NCI-H526 (cell line): ENCODE measurements around the gene NRGN.
"Not testable (repeated sequence)": the region's sequence is repeated elsewhere in the genome, so short reads cannot be mapped to it uniquely, and the experiment has no call there.

ENCODE experiments used
- DNase-seq, 2 experiments: peaks; one replicate each; lab custom pipeline; 2025; lab: John Stamatoyannopoulos, UW

NRGN gene

DNA sequence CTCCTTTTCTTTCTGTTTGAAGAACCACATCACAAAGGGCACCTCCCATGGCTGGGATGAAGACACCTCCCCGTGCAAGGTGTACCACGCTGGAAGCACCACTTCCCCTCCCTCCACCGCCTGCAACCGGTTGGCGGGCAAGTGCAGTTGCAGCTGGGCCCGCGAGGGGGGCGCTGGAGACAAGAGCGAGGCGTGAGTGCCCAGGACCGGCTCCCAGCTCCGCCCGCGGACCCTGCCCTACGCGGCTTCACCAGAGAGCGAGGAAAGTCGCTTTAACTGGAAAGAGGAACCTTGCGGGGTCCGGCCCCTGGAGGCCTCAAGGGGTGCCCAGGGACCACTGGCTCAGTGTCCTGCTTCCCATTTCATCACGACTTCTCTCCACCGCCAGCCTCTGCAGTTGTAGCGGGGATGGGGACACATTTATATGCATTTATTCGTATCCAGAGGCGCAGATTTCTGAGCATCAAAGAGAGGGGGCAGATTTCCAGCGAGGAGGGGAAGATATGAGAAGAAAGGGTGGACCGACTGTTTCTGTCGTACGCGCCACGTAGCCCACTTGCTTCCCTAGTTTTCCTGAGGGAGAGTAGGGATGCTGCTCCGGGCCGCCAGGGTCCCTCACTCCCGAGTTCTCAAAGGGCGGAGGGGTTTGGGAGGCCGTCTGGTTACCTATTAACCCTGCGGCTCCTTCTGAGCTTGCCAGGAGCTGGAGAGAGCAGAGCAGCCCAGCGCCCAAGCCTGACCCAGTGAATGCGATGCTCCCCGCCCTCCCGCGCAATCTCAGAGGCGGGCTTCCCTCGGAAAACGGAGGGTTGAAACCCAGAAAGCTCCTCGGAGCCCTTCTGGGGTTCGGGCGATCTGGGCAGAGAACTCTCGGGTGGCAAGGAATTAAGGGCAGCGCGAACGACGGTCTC, 18.9 kb downstream of the NRGN start:
- peak; percentile 94 to 99 for DNase-seq

DNA sequence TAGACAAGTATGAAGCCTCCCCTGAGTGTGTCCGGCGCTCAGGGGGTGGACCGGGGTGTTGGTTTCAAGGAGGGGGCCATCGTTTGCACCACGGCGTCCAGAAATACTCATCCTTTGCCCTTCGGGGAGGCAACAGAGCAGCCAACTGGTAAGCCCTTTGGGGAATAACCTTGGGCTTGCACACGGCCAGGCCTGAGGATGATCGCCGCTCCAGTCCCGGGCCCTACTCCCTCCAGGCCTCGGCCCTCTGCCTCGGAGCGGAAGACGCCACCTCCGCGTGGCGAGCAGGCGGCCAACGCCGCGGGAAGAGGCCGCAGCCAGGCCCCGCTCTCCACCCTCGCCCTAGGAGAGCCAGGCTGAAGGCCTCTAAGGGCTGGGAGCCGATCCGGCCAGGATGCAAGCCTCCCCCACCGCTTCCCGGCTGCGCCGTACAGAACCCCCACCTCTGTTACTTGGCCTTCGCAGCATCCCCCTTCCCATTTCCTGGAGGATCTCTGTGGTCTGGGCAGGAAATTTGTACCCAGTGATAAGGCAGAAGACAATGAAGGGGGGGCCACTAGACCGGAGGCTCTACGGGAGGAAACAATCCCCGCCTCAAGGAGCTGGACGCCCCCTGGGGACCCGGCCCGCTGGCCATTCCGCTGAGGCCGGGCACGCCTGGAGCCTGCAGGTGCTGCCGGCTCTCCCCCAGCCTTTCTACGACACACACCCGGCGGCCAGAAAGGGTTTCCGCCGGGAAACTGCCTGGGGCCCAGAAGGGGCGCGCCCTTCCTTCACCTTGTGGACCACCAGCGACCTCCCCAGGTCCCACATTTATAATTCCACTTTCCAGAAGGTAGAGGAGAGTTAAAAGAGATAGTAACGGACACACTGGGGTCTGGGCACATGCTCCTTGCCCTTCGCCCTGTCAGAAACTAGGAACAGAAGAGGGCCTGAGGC, 19.8 kb downstream of the NRGN start:
- no peak for DNase-seq

DNA sequence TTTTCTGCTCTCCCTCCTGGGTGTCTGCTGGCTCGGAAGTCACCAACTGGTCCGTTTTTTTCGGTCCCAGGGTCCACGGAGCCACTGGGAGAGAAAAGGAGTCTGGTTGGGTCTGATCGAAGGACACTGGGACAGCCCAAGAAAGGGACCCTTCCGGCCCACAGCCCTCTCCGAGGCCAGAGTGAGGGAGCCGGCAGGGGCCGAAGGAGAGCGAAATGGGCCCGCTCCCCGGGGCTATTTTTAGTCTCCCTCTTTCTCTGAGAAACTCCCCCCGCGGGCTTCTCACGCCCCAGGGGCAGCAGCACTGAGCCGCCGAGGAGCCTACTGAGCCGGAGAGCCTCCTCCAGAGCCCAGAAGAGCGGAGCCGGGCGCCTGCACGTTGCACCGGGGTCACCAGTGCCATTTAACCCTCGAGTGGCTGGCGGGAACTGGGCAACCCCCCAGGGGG, 20.5 kb downstream of the NRGN start:
- DNase-seq = no peak

DNA sequence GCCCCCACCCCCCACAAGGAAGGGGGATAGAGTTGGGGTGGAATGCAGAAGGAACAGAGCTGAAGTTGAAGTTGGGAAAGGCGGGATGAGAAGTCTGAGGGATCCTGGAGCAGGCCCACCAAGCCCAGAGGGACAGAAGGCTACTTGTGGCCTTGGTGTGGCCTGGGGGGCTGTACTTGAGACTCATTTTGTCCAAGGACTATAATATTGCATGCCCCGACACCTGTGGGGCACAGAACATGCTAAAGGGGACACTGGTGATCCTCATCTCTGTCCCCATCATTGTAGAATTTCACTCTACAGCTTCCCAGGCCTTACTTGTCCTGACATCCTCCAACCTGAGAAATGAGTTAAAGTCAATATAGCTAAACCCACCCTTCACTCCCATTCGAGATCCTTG, 21.1 kb downstream of the NRGN start:
- no peak for DNase-seq

- DNase-seq = no peak
Observed at GRCh38 chr11:124761301-124762104, 21.8 kb downstream of the NRGN start.

DNA sequence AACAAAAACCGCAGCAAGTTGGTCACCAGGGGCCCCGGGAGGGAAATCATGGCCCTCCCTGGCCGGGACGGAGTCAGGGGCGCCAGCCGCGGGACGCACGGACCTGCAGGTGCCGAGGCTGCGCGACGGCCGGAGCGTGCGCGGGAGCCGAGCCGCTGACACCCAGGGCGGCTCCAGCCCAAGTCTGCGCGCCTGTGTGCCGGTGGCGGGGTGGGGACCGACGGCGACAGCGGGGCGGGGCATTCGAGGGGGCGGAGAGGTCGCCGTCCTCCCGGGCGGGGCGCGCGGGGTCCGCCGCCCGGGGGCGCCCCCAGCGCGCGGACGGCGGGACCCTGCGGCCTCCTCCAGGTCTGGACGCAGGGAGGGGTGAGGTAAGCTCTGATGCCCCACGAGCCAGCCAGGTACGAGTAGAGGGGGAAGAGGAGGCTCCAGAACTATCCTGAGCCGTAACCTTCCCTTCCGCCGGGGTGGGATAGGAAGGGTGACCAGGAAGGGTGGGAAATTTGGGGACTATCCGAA, 22.4 kb downstream of the NRGN start, which contains the start of gene ESAM:
ESAM (minus strand) TSS at position 186 of the 519 bp plus-strand sequence; CDS start at position 50, 136 bp downstream.
- DNase-seq = peak in 1 of 2 experiments; percentile 88

GRCh38 chr11:124762624-124763155, 22.9 kb downstream of the NRGN start:
- peak in 1 of 2 experiments; percentile 85 for DNase-seq

GRCh38 chr11:124763156-124763947, 23.6 kb downstream of the NRGN start:
- DNase-seq = peak; percentile 84 to 96

DNA sequence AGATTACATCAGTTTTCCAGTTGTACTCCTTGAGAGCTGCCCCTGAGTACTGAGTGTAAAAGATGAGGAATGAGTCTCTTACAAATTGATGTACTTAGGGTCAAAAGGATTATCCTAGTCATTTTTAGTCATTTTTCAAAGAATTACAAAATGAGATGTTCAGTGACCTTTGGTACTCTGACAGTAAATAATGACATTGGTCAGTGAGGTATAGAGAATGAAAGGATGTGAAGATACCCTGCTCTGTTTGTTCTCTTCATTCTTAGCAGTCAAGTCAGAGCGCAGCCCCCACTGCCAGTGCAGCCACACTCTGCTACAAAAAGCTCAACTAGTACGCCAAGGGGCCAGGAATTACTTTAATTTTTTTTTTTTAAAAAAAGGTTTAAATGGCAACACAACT, 26.4 kb downstream of the NRGN start:
- DNase-seq = no peak

DNA sequence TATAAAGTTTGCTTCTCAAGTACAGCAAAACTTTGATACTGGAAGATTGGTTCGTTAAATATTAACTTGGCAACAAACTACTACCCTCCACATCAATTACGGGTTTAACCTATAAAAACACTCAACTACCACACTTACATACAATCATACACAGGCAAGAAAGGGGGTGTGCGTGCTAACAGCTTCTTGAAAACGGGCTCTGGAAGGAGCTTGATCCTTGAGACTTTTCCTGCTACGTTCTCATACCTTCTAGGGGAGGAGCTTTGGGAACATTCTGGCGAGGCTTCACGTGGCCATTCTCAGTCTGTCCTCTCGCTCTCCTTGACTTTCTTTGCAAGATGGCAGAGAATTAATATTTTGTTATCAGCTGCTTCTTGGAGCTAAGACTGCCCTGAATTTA, 29.2 kb downstream of the NRGN start:
- no peak for DNase-seq

DNA sequence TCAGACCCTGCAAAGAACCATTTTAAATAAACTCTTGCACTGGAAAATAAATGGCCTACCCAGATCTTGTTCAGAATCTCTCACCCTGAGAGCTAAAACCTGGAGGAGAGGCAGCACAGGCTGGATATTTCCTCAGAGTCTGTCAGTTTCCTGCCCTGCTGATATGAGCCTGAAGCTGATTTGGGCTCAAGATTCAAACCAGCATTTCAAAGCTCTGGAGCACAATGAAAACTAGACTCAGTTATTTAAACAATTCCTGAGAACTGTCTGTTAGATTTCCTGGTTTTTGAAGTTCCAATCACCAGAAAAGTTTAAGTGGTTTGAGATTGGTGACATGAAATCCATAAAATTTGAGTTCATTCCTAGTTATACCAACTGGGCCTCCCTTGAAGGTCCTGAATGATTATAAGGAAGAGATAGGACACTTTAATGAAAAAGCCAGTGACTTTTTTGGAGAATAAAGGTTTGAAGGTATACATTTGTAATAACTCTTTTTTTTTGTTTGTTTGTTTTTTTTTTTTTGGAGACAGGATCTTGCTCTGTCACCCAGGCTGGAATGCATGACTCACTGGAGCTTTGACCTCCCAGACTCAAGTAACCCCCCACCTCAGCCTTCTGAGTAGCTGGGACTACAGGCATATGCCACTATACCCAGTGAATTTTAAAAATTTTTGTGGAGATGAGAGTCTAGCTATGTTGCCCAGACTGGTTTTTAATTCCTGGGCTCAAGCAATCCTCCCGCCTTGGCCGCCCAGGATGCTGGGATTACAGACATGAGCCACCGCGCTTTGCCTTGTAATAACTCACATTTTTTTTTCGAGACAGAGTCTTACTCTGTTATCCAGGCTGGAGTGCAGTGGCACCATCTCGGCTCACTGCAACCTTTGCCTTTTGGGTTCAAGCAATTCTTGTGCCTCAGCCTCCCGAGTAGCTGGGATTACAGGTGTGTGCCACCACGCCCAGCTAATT, 30.3 kb downstream of the NRGN start:
- no peak for DNase-seq

GRCh38 chr11:124770959-124771358, 31.2 kb downstream of the NRGN start:
- not testable (repeated sequence) for DNase-seq

- no peak for DNase-seq
Observed at GRCh38 chr11:124776865-124777645, 37.3 kb downstream of the NRGN start.

DNA sequence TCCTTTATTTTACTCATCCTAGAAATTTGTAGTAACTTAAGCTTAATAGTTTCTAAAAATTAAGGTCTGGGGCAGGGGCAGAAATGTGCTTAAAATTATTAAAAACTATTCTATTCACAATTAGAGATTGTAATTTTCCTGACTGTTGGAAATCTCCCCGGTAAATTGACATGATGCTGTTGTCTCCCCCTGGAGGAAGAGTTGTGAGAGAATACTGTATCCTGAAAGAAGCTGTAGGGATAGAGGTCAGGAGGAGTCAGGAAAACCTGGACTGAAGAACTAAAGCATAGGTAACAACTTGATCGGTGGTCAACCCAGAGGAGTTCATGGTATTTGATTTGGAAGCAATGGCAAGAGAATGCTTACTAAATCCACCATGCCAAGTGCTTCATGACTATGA, 38.5 kb downstream of the NRGN start:
- DNase-seq = peak in 1 of 2 experiments; percentile 38

- no peak for DNase-seq
Observed at GRCh38 chr11:124779568-124779967, 39.8 kb downstream of the NRGN start.

DNA sequence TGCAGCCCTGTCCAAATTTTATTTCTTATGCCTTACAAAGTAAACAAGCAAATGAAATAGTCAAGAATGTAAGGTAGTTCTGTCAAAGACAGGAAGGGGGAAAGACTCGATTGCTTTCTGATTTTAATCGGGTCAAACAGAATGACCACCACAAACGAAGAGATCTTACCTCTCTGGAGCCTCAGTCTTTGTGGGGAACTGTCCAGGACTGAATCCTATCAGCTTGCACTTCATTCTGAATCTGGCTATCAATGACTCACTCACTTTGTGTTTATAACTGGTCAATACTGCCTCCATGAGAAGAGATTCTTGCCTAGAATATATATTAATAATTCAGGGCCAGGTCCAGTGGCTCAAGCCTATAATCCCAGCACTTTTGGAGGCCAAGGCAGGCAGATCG, 43.3 kb downstream of the NRGN start:
- DNase-seq = no peak

DNA sequence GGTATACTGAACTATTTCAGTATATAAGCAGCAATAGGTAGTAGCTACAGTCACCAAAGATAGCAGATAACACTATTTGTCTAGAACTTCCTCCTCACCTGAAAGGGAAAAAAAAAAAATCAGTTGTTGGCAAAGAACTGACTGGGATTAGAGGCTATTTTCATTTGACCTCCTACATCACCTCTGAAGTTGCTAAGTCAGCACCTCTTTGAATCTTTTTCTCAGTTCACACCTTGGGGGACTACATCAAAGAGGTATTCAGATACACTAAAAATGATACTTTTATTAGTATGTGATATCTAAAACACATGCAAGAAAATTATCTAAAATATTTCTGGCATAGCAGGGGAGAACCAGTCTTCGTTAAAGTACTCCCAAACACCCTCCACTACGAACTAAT, 44.3 kb downstream of the NRGN start:
- DNase-seq = no peak

DNA sequence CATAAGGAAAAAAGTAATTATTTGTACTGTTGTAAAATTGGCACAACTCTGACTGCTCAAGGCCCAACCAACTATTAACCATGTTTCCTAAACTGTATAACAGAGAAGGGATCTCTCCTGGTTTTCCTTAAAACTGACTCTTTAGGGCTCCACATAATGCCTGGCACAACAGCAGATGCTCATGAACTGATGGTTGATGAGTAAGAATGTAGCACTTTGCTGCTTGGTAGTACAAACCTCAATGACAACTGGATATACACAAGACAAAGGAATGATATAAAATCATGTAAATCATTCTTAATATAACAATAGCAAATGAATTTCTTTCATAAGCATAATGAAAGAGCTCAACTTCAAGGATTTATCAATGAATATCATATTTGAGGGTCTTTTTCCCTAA, 48.8 kb downstream of the NRGN start:
- no peak for DNase-seq
